Measurements from ENCODE around the gene PDE4B. TPM values are rescaled to one million over a fixed set of nuclear protein-coding genes. Genes with fewer than 3 reads are reported as not detected.

The PDE4B gene
- total and polyA plus RNA-seq, 9 of the 15 experiments (the other 6 are each of a cell fraction or from before 2014, with no cell fraction given) = 0.09 TPM; not detected in 8

DNA sequence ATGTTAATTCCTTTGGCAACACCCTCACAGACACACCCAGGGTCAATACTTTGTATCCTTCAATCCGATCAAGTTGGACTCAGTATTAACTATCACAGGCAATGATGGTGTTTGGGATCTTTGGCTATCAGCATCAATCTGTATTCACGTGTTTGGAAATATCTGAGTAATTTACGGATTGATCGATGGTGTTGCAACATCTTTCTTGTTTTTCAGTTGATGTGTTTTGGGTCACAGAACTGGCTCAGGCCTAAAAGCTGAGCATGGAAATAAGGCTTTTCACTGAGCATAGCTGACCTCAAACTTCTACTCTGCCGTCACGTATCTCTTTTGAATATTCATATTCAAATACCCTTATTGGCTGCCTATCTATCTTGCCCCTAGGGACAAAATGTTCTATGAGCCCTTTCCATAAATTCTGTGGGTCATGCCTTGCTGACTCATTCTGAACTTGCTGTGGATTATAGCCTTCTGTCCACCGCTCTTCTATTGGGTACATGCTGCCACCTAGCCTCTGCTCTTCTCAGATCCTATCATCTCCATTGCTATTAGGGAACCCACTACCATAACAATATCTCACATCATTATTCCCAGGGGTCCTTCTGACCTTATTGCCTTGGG lies 156.0 kb downstream of the PDE4B start (continued):
- TF ChIP-seq HNRNPLL (IDR thresholded peaks at IDR 0.05; ENCODE audit: low read depth, low read length, poor library complexity, severe bottlenecking) (no peak), CTCF (IDR thresholded peaks at IDR 0.05 in 2 of 3, conservative IDR thresholded peaks at IDR 0.05 in 1 of 3; ENCODE audit: insufficient read depth in 2 of 3, low read depth in 1 of 3, low read length in 3 of 3) (peak; percentile 39 to 68 (median 66); a peak in 5 of 6 replicates), MAFF (IDR thresholded peaks at IDR 0.05; ENCODE audit: low read length) (peak; percentile 66; the same call in 1 of the 2 replicates), CEBPB (tag; IDR thresholded peaks at IDR 0.05) (peak; percentile 73), JUND (IDR thresholded peaks at IDR 0.05; ENCODE audit: borderline replicate concordance, low read depth, low read length) (peak; percentile 65; the same call in 1 of the 2 replicates), JUND (tag; IDR thresholded peaks at IDR 0.05; ENCODE audit: borderline replicate concordance, low read depth, low read length) (peak; percentile 32; the same call in 1 of the 3 replicates), MAFG (tag; conservative IDR thresholded peaks at IDR 0.05) (peak; percentile 86), NR2C2 (CRISPR knock-in tag; IDR thresholded peaks at IDR 0.05) (no peak), NR2C2 (tag; IDR thresholded peaks at IDR 0.05) (no peak), CREM (IDR thresholded peaks at IDR 0.05; ENCODE audit: low read depth) (no peak), ZNF232 (CRISPR knock-in tag; IDR thresholded peaks at IDR 0.05) (no peak), ADNP (tag; IDR thresholded peaks at IDR 0.05) (no peak), HNRNPL (IDR thresholded peaks at IDR 0.05; ENCODE audit: low read depth, low read length) (no peak), THRA (IDR thresholded peaks at IDR 0.05) (no peak), MAZ (CRISPR knock-in tag; conservative IDR thresholded peaks at IDR 0.05 in 1 of 2, IDR thresholded peaks at IDR 0.05 in 1 of 2) (no peak), XRCC5 (IDR thresholded peaks at IDR 0.05; ENCODE audit: low read depth, low read length) (no peak), HMG20B (CRISPR knock-in tag; IDR thresholded peaks at IDR 0.05) (no peak), ATF1 (CRISPR knock-in tag; IDR thresholded peaks at IDR 0.05) (no peak), ATF1 (tag; IDR thresholded peaks at IDR 0.05) (no peak), CEBPG (CRISPR knock-in tag; IDR thresholded peaks at IDR 0.05) (no peak), CEBPG (tag; conservative IDR thresholded peaks at IDR 0.05 in 1 of 2, IDR thresholded peaks at IDR 0.05 in 1 of 2) (0 out of 4 replicates have a peak, but pooled peaks of 1 of the 2 experiments have one; percentile 19)
- TF ChIP-seq, protein P1, sequence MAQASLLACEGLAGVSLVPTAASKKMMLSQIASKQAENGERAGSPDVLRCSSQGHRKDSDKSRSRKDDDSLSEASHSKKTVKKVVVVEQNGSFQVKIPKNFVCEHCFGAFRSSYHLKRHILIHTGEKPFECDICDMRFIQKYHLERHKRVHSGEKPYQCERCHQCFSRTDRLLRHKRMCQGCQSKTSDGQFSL (CRISPR knock-in tag; IDR thresholded peaks at IDR 0.05) = no peak
- TF ChIP-seq, protein P1 (tag; IDR thresholded peaks at IDR 0.05) = no peak
- TF ChIP-seq, protein P2, sequence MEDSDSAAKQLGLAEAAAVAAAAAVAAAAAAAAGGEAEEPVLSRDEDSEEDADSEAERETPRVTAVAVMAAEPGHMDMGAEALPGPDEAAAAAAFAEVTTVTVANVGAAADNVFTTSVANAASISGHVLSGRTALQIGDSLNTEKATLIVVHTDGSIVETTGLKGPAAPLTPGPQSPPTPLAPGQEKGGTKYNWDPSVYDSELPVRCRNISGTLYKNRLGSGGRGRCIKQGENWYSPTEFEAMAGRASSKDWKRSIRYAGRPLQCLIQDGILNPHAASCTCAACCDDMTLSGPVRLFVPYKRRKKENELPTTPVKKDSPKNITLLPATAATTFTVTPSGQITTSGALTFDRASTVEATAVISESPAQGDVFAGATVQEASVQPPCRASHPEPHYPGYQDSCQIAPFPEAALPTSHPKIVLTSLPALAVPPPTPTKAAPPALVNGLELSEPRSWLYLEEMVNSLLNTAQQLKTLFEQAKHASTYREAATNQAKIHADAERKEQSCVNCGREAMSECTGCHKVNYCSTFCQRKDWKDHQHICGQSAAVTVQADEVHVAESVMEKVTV (CRISPR knock-in tag; IDR thresholded peaks at IDR 0.05) = peak; percentile 47
